ENCODE results near the gene CT47A1.
"Not testable (repeated sequence)": the region's sequence is repeated elsewhere in the genome, so short reads cannot be mapped to it uniquely, and the experiment has no call there.

CT47A1 gene

GRCh38 chrX:120985660-120986059 lies at the start of gene CT47A1:
Gene CT47A1, minus strand, starts transcription at chrX:120985760. Its CDS starts 231 bp downstream, at chrX:120985529.
- POLR2A ChIA-PET; H3K27ac ChIP-seq (ENCODE audit: extremely low read depth, low read depth, low read length); H3K4me3 ChIP-seq (ENCODE audit: low read depth, low read length); H3K36me3 ChIP-seq (ENCODE audit: control insufficient read depth in 2 of 2, insufficient read depth in 1 of 2, low read length in 2 of 2); CTCF ChIA-PET; H3K4me1 ChIP-seq (ENCODE audit: control insufficient read depth, insufficient read depth, low read length); H3K9me3 ChIP-seq (ENCODE audit: control insufficient read depth, insufficient read depth, low read depth, low read length): not testable (repeated sequence)

- H3K36me3 ChIP-seq (ENCODE audit: control insufficient read depth in 2 of 2, insufficient read depth in 1 of 2, low read length in 2 of 2), result no peaks in the 10 kb centered on the region
- H3K4me1 ChIP-seq (ENCODE audit: control insufficient read depth, insufficient read depth, low read length), result no peaks in the 10 kb centered on the region
- no peak overlapping the region for H3K4me3 ChIP-seq (ENCODE audit: low read depth, low read length)
- no peaks in the 10 kb centered on the region for H3K9me3 ChIP-seq (ENCODE audit: control insufficient read depth, insufficient read depth, low read depth, low read length)
- ChIA-PET CTCF (no interaction called here), POLR2A (no interaction called here)
- TF ChIP-seq ZNF830 (tag by site-specific recombination; IDR thresholded peaks at IDR 0.05; ENCODE audit: low read depth) (no peak), ZNF521 (tag by site-specific recombination; IDR thresholded peaks at IDR 0.05) (no peak), PRDM2 (tag by site-specific recombination; IDR thresholded peaks at IDR 0.05; ENCODE audit: borderline replicate concordance) (no peak), KLF7 (tag by site-specific recombination; IDR thresholded peaks at IDR 0.05; ENCODE audit: borderline replicate concordance) (no peak), ZNF843 (tag by site-specific recombination; IDR thresholded peaks at IDR 0.05) (no peak), ZNF146 (tag by site-specific recombination; IDR thresholded peaks at IDR 0.05) (no peak), ZNF654 (tag by site-specific recombination; IDR thresholded peaks at IDR 0.05; ENCODE audit: low read depth) (no peak), BCL11B (tag by site-specific recombination; IDR thresholded peaks at IDR 0.05; ENCODE audit: low read depth) (no peak), ZNF48 (tag by site-specific recombination; IDR thresholded peaks at IDR 0.05) (no peak), ZNF555 (tag by site-specific recombination; conservative IDR thresholded peaks at IDR 0.05) (no peak), RBAK (tag by site-specific recombination; IDR thresholded peaks at IDR 0.05) (no peak), CTCF (tag by site-specific recombination; IDR thresholded peaks at IDR 0.05) (no peak), ZNF645 (tag by site-specific recombination; IDR thresholded peaks at IDR 0.05) (no peak), ZNF670 (tag by site-specific recombination; IDR thresholded peaks at IDR 0.05; ENCODE audit: low read depth) (no peak), TSHZ1 (tag by site-specific recombination; IDR thresholded peaks at IDR 0.05; ENCODE audit: borderline replicate concordance) (no peak), ZNF292 (tag by site-specific recombination; IDR thresholded peaks at IDR 0.05; ENCODE audit: borderline replicate concordance, low read depth) (no peak), FEZF1 (tag by site-specific recombination; IDR thresholded peaks at IDR 0.05) (no peak), ZNF274 (IDR thresholded peaks at IDR 0.05; ENCODE audit: low read length) (no peak), ZNF274 (tag by site-specific recombination; IDR thresholded peaks at IDR 0.05; ENCODE audit: borderline replicate concordance) (no peak), ZNF658 (tag by site-specific recombination; IDR thresholded peaks at IDR 0.05) (no peak)
- no peak overlapping the region for H3K27ac ChIP-seq (ENCODE audit: extremely low read depth, low read depth, low read length)
Observed at GRCh38 chrX:121032531-121032930, 47.0 kb upstream of the CT47A1 start.

Measured in HEK293 (cell line).